Smooth muscle cell (in vitro differentiated cells): Measurements from ENCODE around the gene WDSUB1. TPM values are rescaled to one million over a fixed set of nuclear protein-coding genes. Genes with fewer than 3 reads are reported as not detected.

Experiments used
- DNase-seq: peaks from one replicate; lab custom pipeline; 2025; ENCODE audit not compliant: unreplicated experiment; lab: John Stamatoyannopoulos, UW
- H2AFZ ChIP-seq: fragments of 200-600 bp; sonication (generic); 2 replicates; pipeline ENCODE4 v1.6.0; 2016; ENCODE audit warnings: antibody characterized with exemption, low read depth, mild to moderate bottlenecking
- H3F3A ChIP-seq: fragments of 200-600 bp; sonication (generic); 2 replicates; pipeline ENCODE4 v1.6.0; 2017; ENCODE audit warnings: antibody characterized with exemption, low read depth
- H3K27ac ChIP-seq: fragments of 200-600 bp; sonication (generic); 2 replicates; pipeline ENCODE4 v1.5.1; 2016; ENCODE audit warnings: low read depth, mild to moderate bottlenecking
- H3K27me3 ChIP-seq: fragments of 200-600 bp; sonication (generic); 2 replicates; pipeline ENCODE4 v1.6.1; 2016; ENCODE audit warnings: low read depth, mild to moderate bottlenecking
- H3K36me3 ChIP-seq: fragments of 200-600 bp; sonication (generic); 2 replicates; pipeline ENCODE4 v1.5.1; 2016; ENCODE audit warnings: low read depth
- H3K4me1 ChIP-seq: fragments of 200-600 bp; sonication (generic); 2 replicates; pipeline ENCODE4 v1.5.1; 2016; ENCODE audit warnings: low read depth
- H3K4me2 ChIP-seq: fragments of 200-600 bp; sonication (generic); 2 replicates; pipeline ENCODE4 v1.6.0; 2016; ENCODE audit warnings: mild to moderate bottlenecking
- H3K4me3 ChIP-seq: fragments of 200-600 bp; sonication (generic); 2 replicates; pipeline ENCODE4 v1.5.1; 2016; ENCODE audit warnings: mild to moderate bottlenecking
- H3K79me2 ChIP-seq: fragments of 200-600 bp; sonication (generic); 2 replicates; pipeline ENCODE4 v1.6.0; 2016; ENCODE audit warnings: low read depth, mild to moderate bottlenecking
- H3K9ac ChIP-seq: fragments of 200-600 bp; sonication (generic); 2 replicates; pipeline ENCODE4 v1.6.0; 2016; ENCODE audit warnings: low read depth
- H3K9me3 ChIP-seq: fragments of 200-600 bp; sonication (generic); replicated peaks from 2 replicates; pipeline ENCODE4 v1.5.1; 2016; ENCODE audit warnings: low read depth
- H4K20me1 ChIP-seq: fragments of 200-600 bp; sonication (generic); 2 replicates; pipeline ENCODE4 v1.6.0; 2016; ENCODE audit warnings: low read depth
- CTCF ChIP-seq: fragments of 200-600 bp; sonication (generic); IDR thresholded peaks from 2 replicates; pipeline ENCODE4 v1.5.1; 2017; ENCODE audit warnings: borderline replicate concordance, mild to moderate bottlenecking, antibody characterized with exemption; ENCODE audit not compliant: insufficient read depth, poor library complexity, severe bottlenecking
- WGBS: methylation state at CpG from one replicate; pipeline ENCODE4 v1.1.7; 2016; ENCODE audit warnings: low lambda C conversion rate; 5-methylcytosine and 5-hydroxymethylcytosine counted together
- polyA plus RNA-seq: library from polyadenylated mRNA; unstranded; fragments of >200 nt; fragmentation: Nextera tagmentation; extraction: Ambion mirVana; gene quantifications from 2 replicates; pipeline ENCODE4 v1.2.1, GENCODE V29; 2016
- total RNA-seq: library from RNA; depleted of rRNA; stranded (reverse); fragments of >200 nt; gene quantifications from 2 replicates; pipeline ENCODE4 v1.2.3, GENCODE V29; 2014

The WDSUB1 gene
- total and polyA plus RNA-seq, 2 experiments from 2014 or later, result 3.6 to 4.6 TPM

GRCh38 chr2:159234868-159235267 lies 51.6 kb downstream of the WDSUB1 start:
- Histone ChIP-seq H3K4me2 (no peak overlapping the region), H3K9ac (no peak overlapping the region), H3K9me3 (no peaks in the 10 kb centered on the region), H3K27me3 (no peaks in the 10 kb centered on the region), H3K36me3 (no peaks in the 10 kb centered on the region), H3F3A (no peaks in the 10 kb centered on the region), H3K4me1 (no peaks in the 10 kb centered on the region), H4K20me1 (no peaks in the 10 kb centered on the region), H3K27ac (no peak overlapping the region), H3K4me3 (no peak overlapping the region), H2AFZ (no peak overlapping the region), H3K79me2 (no peaks in the 10 kb centered on the region)
- TF ChIP-seq CTCF, result no peak
- 98% methylated on average over 6 of the region's 6 CpGs for WGBS
- no peak for DNase-seq

- no peaks in the 10 kb centered on the region for H3K27me3 ChIP-seq
- H3K27ac ChIP-seq, result no peak overlapping the region
- 51% methylated on average over 3 of the region's 3 CpGs for whole genome bisulfite sequencing
- H3K36me3 ChIP-seq, result no peaks in the 10 kb centered on the region
- no peaks in the 10 kb centered on the region for H3K4me1 ChIP-seq
- no peaks in the 10 kb centered on the region for H3K79me2 ChIP-seq
- no peaks in the 10 kb centered on the region for H3K9me3 ChIP-seq
- no peak overlapping the region for H2AFZ ChIP-seq
- H4K20me1 ChIP-seq, result no peaks in the 10 kb centered on the region
- H3K9ac ChIP-seq, result no peak overlapping the region
- TF ChIP-seq CTCF, result no peak
- no peaks in the 10 kb centered on the region for H3F3A ChIP-seq
- H3K4me3 ChIP-seq, result no peak overlapping the region
- DNase-seq, result no peak
- no peak overlapping the region for H3K4me2 ChIP-seq
Measured at GRCh38 chr2:159232456-159233170, 53.9 kb downstream of the WDSUB1 start.

DNA sequence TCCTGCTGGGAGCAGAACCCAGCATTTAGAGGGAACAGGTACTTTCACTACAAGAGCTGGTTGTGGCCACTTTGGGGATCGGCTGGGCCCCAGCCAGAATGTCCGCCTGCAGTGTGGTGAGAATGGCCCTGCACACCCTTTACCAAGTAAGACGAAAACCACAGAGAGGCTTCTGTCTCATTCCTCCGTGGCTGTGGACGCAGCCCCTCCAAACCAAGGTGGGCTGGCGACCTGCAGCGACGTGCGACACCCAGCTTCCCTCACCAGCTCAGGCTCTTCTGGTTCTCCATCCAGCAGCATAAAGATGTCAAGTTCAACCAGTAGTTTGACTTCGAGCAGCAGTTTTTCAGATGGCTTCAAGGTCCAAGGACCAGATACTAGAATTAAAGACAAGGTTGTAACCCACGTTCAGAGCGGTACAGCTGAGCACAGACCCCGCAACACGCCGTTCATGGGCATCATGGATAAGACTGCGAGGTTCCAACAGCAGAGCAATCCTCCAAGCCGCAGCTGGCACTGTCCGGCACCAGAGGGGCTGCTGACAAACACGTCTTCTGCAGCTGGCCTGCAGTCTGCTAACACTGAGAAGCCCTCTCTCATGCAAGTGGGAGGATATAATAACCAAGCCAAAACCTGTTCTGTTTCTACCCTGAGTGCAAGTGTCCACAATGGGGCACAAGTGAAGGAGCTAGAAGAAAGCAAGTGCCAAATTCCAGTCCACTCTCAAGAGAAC lies 56.2 kb downstream of the WDSUB1 start:
- Histone ChIP-seq H3K36me3 (no peaks in the 10 kb centered on the region), H2AFZ (no peak overlapping the region), H3K4me1 (peaks cover 7% of the 10 kb centered on the region), H3K27me3 (no peaks in the 10 kb centered on the region), H3K9me3 (no peaks in the 10 kb centered on the region), H3K9ac (no peak overlapping the region), H3K27ac (no peak overlapping the region), H3K79me2 (no peaks in the 10 kb centered on the region), H3K4me2 (no peak overlapping the region), H3F3A (no peaks in the 10 kb centered on the region), H4K20me1 (no peaks in the 10 kb centered on the region), H3K4me3 (no peak overlapping the region)
- TF ChIP-seq CTCF, result no peak
- DNase-seq, result no peak
- 95% methylated on average over 18 of the region's 19 CpGs for WGBS
